Skin of body (tissue), 2 donors: Measurements from ENCODE around the gene CACNA1C. TPM values are rescaled to one million over a fixed set of nuclear protein-coding genes. Genes with fewer than 3 reads are reported as not detected.

Experiments
- DNase-seq: peaks from one replicate; lab custom pipeline; 2025; lab: John Stamatoyannopoulos, UW
- total RNA-seq: library from RNA; depleted of rRNA; stranded (reverse); fragments of >200 nt; gene quantifications from one replicate; pipeline ENCODE4 v1.2.3, GENCODE V29; 2014

Gene CACNA1C
- total RNA-seq, 1 donor from 2014 or later, result 4.3 TPM

DNA sequence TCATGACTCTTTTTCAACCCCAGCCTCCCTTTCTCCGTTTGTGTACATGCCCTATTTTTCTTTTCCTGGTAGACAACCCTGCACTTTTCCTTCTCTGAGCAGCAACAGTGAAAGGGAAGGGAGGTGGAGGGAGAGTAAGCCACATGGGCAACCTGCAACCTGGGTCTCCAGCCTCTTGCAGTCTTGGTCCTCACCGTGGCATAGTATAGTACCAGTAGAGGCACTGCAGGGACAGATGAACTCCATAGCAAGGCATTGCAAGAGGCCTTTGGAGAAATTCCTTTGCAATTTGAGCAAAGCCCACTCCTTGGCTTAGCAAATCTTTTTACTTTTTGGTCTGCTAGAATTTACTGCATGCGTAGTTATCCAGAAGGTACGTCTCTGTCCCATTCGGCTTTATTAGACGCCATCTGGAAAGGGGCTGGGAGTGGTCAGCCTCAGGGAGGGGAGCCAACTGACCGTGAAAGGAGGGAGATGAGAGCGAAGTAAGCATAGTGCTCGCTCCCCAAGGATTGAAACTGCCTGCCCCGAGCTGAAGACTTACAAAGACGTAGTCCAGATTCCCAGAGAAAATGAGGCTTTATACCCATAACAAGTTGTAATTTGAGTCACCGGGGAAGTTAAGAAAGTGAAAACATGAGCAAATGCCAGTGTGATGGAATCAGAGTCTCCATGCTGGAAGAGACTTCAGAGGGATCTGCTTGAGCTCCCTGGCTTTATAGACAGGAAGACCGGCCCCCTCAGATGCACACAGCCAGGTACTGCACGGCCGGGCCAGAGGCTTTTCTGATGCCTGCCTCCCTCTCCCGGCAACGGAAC is 332.0 kb downstream of the CACNA1C start:
- DNase-seq, result peak; percentile 42

DNA sequence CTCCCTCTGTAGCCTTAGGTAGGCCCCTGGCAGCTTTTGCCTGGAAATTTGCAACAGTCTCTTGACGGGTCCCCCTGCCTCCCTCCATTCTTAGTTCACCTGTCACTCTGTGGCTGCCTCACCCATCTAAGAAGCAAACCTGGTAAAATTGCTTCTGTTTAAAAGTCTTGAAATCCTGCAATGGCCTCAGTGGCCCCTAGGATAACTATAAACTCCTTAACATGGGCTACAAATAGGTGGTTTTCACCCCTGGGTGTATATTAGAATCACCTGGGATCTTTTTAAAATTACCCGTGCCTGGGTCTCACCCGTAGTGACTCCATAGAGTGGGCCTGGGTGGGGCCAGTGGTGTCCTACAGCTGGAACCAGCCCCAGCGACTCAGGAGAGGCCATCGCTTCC is 332.7 kb downstream of the CACNA1C start:
- no peak for DNase-seq

DNA sequence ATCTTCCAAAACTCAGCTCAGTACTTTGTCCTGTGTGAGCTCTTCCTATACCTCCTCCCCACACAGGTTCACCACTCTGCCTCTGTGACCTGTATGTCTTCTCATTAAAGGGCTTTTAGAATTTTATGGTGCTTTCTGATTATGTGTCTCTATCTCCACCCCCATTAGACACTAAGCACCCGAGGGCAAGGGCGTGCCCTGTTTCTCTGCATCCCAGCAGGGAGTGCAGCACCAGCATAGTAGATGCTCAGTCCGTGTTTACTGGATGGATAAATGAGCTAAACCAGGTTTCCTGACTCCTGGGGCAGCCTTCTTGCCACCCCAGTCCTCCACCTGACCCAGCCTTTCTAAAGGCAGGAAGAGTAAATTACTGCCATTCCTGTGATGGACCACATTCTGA is 333.8 kb downstream of the CACNA1C start:
- no peak for DNase-seq

DNA sequence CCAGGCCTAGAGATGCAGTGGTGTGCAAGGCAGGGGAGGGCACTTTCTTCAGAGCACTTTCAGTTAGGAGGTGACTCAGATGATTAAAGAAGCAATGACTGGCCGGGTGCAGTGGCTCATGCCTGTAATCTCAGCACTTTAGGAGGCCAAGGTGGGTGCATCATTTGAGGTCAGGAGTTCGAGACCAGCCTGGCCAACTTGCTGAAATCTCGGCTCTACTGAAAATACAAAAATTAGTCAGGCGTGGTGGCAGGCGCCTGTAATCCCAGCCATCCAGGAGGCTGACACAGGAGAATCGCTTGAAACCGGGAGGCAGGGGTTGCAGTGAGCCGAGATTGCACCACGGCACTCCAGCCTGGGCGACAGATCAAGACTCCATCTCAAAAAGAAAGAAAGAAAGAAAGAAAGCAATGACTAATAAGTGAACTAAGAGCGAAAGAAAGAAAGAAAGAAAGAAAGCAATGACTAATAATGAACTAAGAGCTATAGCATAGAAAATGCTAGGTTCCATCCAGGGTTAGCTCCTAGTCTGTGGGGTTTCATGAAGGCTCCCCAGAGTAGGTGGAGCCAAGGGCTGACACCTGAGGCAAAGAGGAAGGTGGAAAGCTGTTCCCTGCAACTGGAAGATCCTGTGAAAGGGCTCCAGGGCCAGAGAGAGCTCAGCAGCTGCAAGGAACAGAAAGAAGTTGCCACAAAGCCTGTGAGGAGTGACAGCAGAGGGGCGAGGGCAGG is 334.5 kb downstream of the CACNA1C start:
- no peak for DNase-seq

DNA sequence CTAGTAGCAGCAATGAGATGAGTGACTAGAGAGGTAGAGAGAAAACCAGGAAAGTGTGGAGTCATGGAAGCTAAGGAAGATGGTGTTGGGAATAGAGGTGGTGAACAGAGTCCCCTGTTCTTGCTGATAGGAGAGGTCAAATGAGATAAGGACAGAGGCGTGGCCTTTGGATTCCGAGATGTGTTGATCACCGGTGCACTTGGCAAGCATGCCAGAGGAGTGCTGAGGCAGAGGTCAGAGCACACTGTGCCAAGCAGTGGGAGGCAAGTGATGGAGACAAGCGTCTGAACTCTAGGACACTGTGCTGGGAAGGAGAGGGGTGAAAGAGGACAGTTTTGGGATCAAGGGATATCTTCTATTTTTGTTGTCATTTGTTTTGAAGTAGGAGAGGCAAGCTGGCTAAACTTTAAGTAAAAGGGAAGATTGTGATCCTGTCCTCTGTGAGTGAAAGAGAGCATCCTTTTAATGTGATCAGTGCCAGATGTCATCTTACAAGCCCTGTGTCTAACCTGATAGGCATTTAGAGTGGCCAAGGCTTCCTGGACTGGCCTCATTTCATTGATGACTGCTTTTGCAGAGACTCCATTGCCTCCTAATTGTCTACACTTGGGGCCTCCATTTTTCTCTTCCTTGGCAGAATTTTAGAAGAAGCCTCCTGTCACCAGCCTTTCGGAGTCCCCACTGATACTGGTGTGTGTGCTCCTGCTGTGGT is 336.4 kb downstream of the CACNA1C start:
- no peak for DNase-seq

DNA sequence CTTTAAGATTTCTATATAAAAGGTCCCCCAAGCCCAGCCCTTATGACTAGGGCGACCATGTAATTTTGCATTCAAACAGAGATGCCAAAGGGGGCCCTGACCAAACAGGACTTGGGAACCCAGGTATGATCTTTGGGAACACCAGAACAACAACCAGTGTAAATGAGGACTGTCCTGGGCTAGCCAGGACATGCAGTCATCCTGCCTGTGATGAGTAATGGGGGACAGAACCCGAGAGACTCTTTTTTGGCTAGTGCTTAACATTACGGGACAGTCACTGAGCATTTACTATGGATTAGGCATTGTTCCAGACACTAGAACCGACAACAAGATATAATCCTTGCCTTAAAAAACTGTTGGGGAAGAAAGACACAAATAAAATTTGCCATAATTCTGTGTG is 337.3 kb downstream of the CACNA1C start:
- DNase-seq, result no peak

DNA sequence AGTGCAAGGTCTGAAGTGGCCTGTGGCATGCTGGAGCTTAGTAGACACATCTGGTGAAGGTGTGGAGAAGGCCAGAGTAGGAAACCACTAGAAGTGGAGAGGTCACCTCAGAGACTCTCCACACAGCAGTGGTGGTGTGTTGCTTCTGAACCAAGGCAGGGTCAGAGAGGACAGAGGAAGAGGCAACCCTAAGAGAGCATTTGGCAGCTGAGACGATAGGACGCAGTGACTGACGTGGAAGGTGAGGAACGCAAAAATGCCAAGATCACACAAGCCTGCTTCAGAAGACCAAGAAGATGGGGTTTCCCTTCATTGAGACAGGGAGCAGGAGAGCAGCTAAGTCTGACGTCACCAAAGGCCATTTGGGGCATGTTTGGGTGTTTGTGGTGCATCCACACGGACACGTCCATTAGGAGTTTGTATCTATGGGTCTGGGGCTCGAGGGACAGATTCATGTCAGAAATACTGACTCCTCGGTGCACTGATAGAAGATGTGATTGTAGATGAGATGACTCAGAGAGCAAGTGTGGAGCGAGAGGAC is 338.1 kb downstream of the CACNA1C start:
- no peak for DNase-seq

DNA sequence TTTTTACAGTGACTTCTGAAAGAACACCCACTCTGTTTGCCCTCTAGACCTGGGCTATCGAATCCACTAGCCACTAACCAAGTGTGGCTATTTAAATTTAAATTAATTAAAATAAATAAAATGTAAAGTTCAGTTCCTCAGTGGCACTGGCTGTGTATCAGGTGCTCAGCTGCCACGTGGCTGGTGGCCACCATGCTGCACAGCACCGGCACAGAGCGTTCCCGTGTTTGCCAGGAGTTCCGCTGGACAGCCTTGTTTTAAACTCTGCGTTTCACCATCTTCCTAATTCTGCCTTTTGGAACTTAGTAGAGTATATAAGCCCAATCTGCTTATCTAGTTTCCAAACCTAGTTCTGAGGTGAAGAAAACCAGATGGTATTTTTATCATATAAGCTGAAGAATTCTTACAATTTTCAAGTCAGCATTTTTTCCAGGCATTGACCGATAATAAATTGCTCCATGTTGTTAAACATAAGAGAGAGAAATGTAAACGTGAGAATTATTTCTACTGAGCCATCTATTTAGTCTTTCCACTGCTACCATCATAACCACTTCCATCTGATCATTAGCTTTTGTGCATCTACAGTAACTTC is 339.0 kb downstream of the CACNA1C start:
- no peak for DNase-seq

DNA sequence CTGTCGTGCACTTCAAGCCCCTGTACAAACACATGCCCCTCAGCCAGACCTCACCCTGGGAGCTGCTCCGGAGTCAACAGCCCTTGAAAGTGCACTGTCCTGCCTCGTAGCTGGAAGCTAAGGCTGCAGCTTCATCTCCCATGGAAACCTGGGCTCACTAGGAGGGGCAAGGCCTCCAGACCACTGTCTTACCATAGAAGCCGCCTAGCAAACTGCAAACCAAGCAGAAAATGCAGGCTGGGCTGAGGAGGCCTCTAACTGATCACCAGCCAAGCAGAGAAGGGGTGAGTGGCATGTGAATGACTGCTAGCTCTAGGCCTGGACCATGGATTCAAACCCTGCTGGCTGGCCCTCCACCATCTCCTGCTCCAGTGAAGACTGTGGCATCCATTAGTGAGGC is 340.2 kb downstream of the CACNA1C start:
- DNase-seq, result no peak

DNA sequence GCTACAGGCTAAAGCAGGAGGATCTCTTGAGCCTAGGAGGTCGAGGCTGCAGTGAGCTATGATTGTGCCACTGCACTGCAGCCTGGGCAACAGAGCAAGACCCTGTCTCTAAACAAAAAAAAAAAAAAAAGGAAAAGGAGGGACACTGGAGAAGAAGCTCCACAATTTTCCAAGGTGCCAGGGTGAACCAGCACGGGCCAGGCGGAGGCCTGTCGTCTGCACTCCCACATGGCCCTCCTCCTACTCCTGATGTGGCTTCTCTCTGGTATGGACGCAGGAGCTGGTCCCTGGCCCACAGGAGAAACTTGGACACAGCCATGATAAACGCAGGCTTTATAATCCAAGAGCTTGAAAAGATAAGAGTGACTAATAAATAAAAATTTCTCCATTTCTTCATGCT is 341.2 kb downstream of the CACNA1C start:
- DNase-seq, result no peak

DNA sequence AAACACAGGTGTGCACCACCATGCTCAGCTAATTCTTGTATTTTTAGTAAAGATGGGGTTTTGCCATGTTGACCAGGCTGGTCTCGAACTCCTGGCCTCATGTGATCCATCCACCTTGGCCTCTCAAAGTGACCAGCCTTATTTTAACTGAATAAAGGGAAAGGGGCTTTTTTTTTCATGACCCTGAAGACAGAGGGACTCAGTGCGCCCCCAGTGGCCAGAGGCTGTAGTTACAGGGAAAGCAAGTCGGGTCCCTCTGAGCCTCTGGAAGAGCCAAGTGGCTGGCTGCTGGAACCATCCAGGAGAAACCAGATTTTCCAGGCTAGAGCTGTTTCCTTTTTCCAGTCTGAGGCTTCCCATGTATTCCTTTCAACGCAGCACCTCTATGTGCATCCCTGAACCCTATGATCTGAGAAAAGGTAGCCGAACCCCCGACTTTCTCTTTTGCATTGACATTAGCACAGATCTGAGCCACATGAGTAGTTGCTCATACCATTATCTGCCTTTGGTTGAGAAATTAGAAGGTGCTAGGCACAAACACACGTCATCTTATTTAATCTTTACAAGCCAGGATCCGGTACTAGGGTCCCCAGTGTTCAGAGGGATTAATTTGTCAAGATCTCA is 342.7 kb downstream of the CACNA1C start:
- DNase-seq, result no peak

DNA sequence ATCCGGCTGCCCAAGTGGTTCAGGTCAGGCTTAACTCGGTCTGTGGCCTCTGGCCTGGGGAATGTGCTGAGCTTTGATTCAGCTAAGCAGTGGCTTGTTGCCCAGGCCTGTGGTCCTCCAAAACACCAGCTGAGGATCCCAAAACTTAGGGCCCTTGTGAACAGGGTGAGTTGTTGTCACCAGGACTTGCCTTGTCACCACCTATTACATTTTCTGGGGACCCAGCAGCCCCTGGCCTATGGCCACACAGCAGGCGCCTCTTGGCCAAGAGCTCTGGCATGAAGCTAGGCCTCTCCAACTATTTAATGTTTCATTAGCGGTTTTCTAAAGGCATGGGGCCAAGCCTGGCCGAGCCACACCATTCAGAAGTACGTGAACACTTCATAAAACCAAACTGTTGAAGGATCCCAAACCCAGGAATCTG is 343.7 kb downstream of the CACNA1C start:
- no peak for DNase-seq

DNA sequence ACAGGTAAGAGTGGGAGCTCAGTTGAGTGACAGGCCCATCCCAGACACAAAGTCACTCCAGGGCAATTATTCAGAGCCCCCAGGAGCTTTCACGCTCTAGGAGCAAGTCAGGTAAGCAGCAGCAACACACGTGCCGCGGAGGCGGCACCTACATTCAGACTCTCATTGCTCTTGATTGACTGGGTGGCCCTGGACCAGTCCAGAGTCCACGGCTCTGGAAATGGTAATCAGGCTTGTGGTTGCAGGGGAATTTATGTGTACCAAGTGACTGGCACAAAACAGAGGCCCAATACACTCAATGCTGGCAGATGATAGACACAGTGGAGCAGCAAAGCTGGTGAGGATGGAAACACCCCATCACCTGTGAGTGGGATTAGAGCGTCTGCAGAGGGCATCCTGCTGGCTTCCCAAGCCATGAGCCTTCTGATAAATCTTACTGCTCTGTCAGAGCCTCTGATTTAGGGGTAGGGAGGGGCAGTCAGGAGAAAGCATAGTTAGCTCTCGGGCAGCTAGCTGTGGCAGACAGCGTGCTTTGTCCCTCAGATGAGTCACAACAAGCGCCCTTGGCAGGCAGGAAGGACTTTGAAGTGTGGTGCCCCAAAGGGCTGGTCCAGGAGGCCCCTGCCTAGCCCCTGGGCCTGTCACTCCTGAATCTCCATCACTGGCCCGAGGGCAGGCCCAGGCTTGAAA is 344.7 kb downstream of the CACNA1C start:
- DNase-seq, result no peak

DNA sequence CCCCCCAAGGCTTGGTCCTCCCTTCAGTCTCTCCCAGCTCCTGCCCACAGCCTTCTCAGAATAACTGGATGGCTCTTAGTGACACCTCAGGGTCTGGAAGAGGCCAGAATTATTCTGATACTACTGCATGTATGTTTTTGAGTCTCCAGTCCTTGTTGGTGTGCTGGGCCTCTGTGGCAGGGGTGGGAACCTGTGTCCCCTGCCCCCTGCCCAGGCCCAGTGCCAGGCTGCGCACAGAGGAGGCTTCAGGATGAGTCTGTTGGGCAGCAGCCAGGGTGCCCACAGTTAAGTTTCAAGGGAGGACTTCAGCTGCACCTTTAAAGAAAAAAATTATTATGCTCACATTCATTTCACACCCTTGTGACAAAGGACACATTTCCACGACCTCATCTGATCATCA is 348.3 kb downstream of the CACNA1C start:
- DNase-seq, result no peak

DNA sequence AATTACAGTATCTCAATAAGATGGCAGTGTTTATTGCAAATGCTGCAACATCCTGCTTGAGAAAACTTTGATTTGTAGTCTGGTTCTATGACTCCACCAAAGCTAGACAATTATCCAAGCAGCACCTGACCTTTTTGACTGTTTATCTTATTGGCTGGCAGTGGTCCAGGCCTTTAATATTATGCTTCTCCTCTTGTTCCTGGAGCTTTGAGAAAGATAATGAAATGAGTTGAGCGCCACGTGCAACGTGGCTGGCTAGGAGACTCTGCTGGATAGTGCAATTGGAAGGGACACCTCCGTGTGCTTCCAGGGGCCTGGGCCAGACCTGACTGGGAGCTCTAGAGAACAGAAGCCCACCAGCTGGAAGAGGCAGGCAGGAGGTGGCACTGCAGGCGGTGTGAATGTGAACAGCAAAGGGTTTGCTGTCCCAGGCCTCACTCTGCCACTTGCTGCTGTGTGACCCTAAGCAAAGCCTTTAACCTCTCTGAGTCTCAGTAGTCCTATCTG is 349.3 kb downstream of the CACNA1C start:
- DNase-seq, result no peak

DNA sequence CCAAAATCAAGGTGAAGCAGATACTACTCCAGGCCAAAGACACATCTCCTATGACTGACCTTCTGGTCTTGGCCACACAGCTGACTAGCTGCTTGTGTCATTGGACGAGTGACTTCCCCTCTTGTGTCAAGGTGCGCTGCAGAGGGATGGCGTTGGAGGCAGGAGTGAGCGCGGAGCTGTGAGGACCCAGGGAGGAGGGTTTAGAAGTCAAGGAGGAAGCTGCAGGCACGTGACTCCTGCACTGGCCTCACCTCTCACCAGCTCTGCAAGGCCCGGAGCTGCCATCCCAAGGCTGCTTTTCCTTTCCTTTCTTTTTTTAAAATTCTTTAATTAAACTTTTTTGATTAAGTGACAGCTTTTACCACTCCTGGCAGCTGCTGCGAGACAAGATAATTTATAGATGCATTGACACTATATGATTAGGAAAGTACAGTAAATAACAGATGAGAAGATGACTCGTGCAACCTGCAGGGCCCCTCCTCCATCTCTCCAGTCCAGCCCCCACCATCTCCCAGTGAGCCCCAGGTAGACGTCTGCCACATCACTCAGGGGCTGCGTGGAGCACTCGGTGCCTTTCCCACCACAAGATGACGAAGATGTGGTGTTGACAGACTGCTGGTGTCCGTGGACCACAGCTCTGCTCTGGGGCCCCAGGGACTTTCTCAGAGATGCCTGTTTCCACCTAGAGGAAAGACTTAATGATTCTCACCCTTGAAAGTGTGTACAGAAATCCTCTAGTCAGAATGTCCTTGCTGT is 350.6 kb downstream of the CACNA1C start:
- DNase-seq, result no peak

DNA sequence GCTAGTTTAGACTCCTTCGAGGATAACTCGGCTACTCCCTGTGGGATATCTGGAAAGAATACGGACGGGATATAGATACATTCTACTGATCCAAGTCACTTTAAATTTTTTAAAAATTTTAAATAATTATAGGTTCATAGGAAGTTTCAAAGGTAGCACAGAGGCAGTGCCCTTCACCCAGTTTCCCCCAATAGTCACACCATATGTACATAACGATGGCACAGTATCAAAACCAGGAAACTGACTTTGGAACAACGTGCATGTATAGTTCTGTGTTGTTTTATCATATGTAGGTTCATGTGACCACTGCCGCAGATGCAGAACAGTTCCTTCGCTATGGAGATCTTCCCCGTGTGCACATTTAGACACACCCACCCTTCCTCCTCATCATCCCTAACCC is 352.3 kb downstream of the CACNA1C start:
- no peak for DNase-seq

DNA sequence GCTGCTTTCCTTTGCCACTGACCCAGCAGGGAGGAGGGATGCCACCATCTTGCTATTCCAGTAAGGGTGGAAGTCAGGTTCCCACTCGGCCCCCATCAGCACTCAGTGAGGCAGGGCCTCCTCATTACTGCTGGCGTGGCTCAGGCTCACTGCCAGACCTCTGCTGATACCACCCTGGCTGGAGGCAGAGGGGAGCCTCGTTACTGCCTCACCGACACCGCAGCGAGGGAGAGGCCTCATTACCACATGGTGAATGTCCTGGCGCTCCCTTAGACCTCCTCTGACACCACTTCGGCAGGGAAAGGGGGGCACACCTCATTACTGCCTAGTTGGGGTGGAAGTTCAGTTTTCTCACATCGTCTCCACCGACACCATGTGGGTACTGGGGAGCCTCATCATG is 354.1 kb downstream of the CACNA1C start:
- DNase-seq, result no peak

DNA sequence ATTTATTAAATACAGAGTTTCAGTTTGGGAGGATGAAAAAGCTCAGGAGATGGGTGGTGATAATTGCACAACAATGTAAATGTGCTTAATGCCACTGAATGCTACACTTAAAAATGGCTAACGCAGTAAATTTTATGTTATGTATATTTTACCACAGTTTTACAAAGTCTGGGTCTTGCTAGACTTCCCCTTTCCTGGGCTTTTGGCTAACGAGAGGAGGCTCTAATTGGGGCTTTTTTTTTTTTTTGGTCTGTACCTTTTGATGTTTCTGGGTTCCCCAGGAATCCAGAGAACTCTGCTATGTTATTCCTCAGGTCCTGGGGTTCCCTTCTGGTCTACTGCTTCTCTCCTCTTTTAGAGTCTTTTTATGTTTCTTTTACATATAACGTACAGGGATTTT is 355.5 kb downstream of the CACNA1C start:
- DNase-seq, result no peak
